Measurements from ENCODE around the gene MTMR3.
"Not testable (repeated sequence)": the region's sequence is repeated elsewhere in the genome, so short reads cannot be mapped to it uniquely, and the experiment has no call there.

MTMR3 gene

DNA sequence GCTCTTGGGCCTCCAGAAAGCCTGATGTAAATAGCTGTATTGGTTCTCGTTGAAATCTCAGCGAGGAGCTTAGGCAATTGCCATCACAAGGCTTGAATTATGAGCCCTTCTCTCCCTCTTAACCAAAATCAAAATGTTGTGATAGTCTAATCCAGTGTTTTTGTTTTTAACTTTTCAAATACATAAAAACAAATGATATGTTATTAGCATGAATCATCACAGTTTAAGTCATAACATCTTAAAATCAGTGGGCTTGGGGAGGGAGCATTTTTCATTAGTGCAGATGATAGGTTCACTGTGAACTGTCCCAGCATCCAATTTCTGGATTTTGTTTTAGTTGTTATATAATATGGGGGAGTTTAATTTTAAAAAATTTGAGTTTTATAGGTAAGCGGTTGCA, 148.4 kb downstream of the MTMR3 start:
- DNase-seq = no peak

DNA sequence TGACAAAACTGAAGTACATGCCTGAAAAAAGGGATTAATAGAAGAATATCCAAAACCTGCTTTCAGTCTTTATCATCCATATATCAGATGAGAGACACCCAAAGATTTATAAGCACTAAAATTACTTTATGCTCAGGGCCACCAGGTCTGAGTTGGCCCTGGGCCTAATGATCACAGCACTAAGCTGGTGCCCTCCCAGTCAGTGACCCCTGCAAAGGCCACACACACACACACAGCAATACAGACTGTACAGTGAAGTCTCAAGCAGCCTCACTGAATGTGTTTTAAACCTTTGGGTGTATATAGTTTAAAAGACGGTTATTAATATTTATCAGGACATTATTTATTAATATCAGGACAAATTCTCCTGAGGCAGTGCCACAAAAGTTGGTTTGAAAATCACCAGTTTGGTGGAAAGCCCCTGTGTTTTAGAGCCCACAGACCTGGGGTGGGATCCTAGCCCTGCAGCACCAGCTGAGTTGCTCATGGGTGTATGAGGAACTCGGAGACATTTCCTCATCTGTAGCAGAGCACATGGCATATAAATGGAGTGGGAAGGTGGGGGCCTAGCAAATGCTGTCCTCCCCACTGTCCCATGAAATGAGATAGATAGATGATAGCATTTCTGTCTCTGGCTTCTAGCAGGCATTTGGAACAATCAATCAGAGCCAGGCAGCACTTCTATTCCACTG, 148.9 kb downstream of the MTMR3 start:
- DNase-seq = no peak

DNA sequence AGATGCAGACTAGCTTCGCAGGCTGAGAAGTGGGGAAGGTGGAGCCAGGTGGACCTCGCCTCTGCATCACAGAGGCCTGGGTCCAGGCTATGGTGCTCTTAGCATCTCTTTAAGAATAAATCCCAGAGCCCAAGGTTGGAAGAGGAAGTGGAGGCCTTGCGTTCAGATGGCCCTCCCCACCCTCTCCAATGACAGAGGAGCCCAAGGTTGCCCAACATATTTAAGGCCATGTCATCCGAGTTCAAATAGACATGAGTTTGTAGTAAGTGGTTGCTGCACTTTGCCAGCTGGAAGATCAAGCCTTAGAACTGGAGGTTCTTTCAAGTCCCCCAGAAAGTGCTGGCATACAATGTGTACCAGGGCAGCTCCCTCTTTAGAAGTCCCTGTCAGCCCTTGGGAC, 150.2 kb downstream of the MTMR3 start:
- DNase-seq = no peak

DNA sequence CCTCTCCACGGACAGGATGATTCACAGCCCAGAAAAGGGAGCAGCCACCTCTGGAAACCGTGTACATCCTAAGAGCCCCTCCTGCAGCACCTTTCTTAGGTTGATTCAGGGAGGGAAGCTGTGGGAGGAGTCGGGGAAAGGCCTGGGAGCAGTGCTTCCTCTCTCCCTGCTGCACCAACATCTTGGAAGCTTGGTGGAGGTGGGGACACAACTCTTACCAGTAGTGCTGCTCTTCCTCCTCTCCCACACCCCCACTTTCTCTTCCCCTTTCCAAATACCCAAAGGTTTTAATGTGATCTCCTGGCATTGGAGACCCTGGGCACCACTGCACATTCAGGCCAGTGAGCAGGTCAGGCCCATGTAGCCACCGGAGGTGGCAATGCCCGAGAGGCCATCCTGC, 150.9 kb downstream of the MTMR3 start:
- no peak for DNase-seq

DNA sequence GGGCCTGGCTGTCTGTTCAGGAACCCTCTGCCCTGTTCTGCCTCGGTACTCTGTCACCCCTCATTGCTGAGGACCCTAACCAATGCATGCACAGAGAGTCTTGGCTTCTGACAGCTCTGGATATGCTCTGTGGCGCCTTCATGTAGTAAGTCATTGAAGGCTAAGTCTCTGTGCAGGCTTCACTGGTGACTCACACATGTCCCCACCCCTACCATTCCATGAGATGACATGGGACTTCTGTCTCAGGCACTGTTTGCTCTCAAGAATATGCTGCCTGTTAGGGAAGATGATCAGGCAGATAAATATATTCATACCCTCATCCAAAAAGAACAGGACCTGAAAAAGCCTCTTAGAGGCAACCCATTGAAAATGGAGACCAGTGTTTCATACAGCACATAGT, 153.7 kb downstream of the MTMR3 start:
- DNase-seq = no peak

DNA sequence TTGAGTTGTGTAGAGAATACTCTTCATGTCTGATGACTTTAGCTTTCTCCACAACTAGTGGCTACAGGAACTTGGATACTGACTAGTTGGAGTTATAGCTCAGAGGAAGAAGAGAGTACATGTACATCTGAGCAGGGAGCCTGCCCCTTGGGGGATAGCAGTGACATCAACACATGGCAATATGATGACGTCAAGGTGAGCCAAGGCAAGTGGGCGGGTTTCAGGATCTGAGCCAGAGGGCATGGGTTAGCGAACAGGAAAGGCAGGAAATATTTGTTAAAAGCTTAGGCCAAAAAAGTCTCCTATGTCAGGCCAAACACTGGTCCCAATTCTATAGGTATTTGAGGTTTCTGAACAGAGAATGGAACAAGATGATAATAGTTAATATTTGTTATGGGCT, 155.2 kb downstream of the MTMR3 start:
- no peak for DNase-seq

DNA sequence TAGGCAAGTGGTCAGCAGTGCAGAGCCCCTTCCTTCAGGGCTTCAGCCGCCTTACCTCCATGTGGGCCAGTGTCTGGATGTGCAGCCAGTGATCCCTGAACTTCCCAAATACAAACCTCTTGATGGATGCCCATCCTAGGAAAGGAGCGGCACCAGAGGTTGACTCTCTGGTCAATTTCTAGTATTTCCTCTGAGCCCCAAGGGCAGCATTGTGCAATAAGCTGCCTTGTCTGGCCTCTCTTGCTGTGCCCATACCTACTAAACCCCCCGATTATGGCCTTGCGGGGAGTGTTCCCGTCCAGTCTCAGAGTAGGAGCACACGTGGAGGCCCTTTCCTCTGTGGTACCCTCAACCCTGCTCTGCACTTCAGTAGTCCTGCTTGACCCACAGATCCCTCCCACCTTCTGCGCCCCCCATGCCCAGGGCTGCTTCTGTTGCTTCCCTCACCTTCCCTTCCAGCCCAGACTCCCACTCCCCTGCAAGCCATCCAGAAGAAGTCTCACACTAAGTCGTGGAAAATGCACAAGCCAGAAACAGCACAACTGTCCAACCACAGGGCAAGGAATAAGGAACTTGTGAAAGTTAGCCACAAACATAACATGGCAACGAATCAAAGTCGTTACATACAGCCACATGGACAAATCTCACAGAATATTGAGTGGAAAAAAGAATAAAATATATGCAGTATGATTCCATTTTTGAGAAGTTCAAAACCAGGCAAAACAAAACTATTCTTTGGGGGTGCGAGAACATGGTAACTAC, 157.7 kb downstream of the MTMR3 start:
- DNase-seq = no peak

DNA sequence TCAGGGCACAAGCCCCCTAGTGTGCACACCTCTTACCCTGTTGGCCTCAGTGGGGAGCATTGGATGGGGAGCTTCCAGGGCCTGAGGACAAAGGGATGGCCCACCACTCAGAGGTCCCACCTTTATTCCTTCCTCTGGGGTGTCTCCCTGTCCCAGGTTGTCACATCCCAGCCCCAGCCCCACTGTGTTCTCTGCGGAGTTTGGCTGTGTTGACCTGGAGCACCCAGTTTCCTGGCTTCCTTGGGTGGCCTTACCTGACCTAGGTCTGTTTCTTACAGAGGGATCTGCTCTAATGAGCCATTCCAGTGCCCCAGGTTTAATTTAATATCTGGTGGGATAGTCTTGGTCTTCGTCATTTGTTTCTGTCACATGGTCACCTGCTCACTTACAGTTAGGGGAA, 158.5 kb downstream of the MTMR3 start:
- no peak for DNase-seq

DNA sequence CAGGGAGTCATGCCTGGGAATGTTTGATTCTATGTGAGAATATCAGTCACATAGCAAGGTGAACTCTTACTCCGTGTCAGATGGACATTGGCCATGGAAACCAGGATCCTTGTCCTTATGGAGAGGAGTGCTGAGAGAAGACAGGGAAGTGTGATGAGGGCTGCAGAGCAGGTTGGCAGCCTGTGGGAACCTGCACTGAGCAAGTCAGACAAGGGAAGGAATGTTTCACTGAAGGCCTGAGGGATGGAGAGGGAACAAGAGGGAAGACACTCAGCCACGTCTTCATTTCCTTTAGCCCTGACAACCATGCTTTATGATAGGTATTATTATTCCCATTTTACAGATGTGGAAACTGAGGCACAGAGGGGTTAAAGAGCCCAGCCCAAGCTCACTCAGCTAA, 158.9 kb downstream of the MTMR3 start:
- DNase-seq = no peak

DNA sequence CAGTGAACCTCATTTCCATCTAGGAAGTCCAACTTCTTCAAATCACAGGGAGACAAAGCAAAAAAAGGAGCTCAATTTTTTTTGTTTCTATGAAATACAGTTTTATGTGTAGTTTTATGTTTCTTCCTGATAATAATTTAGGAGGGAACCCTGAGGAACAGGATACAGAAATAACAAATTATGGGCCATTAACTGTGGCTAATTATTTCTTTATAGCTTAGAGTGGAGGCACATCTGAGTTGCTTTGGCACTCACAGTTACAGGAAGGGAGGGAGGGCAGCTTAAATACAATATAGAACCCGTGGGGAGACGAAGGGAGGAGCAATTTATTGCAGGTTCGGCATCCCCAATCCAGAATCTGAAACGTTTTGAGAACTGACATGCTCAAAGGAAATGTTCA, 160.2 kb downstream of the MTMR3 start:
- DNase-seq = no peak

DNA sequence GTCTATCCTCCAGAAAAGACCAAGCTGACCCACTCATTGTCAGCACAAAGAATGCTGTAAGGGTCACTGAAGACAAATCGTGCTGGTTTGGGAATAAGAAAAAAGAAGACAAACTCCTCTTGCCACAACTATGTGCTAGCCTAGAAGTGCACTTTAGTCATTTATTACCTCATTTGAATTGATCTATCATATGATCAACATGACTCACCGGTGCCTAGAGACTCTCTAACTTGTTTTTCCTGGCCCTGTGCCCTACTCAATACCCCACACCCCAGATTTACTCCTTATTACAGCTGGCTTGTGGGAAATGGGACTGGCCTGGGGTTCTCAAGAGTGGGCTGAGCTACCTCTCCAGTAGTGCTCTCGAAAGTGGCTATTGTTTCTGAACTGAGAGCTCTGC, 161.4 kb downstream of the MTMR3 start:
- no peak for DNase-seq

DNA sequence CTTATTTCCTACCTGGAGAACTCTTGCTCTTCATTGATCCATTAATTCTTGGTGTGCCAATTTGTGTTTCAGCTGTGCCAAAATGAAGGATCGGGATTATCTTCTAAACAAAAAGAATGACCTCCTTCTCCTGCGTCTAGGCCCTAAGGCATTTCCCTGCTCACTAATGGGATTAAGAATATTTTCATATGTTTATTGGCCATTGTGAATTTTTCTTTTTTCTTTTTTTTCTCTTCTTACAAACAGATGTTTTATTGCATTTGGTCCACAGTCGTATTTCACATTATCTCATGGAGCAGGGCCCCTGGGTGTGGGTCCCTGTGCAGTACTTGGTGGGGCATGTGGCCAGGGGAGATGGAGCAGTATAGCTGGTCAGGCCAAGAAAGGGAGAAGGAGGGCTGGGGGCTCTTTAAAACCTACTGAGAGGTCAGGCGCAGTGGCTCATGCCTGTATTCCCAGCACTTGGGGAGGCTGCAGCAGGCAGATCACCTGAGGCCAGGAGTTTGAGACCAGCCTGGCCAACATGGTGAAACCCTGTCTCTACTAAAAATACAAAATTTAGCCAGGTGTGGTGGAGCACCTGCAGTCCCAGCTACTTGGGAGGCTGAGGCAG, 162.0 kb downstream of the MTMR3 start:
- no peak for DNase-seq

DNA sequence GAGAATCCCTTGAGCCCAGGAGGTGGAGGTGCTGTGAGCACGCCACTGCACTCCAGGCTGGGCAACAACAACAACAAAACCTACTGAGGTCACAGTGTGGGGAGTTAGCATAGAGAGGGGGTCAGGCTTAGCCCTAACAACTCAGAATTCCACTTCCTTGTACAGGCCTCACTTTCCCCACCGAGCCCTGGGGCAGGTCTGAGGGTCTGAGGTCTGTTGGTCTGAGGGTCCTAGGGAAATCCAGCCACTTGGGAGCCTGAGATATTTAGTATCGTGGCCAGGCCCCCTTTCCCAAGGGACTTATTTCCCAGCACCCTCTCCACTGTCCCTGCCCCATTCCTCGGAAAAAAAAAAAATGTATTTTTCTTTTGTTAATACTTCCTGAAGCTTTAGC, 162.5 kb downstream of the MTMR3 start:
- DNase-seq = no peak

DNA sequence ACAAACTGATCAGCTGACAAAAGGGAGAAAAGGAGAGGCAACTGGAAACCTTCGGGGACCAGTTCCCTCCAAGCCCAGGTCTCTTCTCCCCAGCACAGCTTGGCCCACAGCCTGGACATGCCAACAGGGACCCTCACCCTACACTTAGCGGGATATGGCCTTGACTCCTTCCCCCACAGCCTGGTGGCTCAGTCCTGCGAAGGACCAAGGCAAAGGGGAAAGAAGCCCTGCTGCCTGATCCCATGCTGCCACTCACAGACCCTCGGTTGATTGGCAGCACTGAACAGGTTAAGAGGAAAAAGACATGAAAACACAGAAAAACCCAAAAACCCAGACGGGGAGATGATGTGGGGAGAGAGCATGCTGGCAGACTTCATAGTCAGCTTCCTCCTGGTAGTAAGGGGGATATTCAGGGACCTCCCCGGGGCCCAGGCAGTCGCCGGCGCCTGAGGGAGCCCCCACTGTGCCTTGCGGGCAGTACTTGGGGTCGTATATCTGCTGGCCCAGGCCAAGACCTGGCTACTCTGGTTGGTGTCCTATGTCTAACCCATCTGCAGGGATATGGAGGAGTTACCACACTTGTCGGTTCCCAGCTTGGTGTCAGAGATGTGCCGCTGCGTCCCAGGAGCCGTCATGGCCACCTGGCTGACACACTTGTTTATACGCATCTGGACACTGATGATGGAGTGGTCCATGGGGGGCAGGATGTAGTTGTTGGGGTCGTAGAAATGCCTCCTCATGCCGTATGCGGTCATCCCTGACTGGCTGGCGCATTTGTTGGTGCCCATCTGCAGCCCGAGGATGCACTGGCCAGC, 163.1 kb downstream of the MTMR3 start:
- no peak for DNase-seq

DNA sequence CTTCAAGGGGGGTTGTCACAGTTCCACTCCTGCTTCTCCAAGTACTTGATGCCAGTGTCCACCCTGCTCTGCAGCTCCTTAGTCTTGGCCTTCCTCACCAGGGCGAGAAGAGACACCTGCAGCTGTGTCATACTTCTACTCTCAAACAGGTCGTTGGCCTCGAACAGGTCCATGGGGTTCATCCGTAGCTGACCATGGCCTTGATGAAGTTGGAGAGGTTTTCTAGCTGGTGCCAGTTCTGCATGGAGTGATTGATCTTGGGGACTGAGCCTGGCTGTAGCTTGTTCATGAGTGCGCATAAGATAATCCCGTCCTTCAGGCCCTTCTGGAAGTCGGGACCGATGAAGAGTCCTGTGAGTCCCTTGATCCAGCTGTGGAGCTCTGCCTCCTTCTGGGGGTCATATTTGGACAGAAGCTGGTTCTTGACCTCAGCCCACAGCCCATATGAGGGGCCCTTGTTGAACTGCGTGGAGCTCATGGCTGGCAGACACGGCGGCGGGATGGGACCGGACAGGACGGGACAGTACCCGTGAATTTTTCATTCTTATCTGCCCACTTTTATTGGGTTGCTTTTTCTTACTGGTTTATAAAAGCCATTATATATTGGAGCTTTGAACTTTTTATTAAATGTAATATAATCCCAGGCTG, 163.9 kb downstream of the MTMR3 start:
- DNase-seq = no peak

DNA sequence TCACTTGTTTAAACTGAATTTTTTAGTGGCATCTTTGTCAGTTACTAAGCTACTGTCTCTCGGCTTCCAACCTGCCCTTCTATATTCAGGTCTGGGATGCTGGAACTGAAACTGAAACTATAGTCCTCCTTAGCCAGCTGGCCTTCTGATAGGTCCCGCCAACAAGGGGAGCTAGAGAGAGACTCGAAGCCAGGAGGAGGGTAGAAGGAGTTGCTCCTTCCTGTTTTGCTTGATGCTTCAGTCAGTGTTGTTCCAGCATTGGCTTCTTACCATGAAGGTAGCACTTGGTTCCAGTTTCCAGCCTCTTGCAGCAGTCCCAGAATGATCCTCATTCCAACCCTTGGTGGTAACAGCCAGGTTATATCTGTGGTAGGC, 164.4 kb downstream of the MTMR3 start:
- no peak for DNase-seq

DNA sequence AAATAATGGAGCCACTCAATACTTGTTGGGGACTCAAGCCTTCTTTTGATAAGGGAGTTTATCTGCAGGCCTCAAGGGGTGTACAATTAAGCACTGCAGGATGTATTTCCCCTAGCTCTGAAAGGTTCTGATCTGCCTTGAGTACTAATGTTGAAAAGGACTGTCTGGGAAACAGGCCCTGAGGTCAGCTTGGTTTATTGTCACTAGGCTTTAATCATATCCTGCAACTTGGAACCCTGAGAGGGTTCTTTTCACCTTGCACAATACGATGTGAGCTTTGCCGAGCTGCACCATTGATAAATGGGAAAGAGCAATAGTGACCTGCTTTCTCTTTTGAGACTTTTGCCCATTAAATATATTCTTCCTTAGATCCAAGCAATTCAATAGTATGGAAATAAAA, 165.7 kb downstream of the MTMR3 start:
- no peak for DNase-seq

DNA sequence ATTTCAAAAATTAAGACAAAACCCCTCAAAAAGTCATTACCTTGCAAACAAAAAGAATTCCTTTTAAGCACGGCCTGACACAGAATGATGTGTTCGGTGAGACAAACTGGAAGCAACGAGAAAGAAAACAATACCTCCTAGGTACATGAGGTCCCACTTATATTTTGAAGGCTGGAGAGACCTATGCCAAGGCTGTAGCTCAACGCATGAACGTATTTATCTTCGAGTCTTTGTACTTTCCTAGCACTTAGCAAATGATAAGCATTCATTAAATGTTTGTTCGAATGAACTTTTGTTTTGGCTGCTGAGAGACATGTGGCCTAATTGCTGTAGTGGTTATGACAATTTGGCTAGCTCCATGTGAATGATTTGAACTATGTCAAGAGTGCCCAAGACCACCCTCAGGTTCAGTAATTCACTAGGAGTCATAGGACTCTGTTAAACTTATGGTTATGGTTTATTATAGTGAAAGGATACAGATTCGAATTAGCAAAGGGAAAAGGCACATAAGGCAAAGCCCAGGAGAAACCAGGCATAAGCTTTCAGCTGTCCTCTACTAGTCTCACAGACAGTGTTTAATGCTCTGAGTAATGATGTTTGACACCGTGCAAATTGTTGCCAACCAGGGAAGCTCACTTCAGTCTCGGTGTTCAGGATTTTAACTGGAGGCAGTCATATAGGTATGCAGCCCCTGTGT, 171.2 kb downstream of the MTMR3 start:
- no peak for DNase-seq

DNA sequence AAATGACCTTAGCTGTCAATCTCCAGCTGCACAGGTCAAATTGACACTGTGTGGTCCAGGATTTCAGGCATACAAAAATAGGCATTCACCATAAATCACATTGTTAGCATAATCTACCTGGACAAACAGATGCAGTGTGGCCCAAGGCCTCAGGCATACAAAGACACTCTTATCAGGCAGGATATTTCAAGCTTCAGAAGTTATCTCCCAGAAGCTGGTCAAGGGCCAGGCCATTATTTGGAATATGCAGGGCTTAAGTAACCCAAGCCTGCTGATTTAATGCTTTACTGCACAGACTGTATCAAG, 171.7 kb downstream of the MTMR3 start:
- no peak for DNase-seq

DNA sequence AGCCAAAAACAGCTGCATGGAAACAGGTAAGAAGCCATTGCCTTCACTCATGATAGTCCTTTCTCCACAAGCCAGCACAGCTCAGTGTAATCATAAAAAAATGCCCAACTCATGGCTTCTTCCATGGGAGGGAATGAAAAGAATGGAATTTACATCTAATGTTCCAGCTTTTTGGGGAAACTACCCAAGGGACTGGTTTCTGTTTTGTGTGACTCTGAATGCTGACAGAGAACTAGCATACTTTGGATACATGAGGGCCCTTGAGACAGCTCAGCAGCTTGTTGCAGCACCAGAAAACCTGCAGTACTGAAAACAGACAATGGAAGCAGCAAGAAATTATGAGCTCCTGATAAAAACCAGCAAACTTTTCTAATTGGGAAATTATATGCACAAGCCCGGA, 173.0 kb downstream of the MTMR3 start:
- DNase-seq = no peak

DNA sequence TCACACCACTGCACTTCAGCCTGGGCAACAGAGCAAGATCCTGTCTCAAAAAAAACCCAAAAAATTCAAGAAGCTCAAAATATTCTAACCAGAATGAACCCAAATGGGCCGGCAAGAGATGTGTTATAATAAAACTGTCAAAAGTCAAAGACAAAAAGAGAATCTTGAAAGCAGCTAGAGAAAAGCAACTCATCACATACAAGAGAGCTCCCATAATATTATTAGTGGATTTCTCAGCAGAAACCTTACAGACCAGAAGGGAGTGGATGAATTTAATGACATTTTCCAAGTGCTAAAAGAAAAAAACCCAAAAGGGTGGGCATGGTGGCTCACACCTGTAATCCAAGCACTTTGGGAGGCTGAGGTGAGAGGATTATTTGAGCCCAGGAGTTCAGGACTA, 174.4 kb downstream of the MTMR3 start:
- no peak for DNase-seq

DNA sequence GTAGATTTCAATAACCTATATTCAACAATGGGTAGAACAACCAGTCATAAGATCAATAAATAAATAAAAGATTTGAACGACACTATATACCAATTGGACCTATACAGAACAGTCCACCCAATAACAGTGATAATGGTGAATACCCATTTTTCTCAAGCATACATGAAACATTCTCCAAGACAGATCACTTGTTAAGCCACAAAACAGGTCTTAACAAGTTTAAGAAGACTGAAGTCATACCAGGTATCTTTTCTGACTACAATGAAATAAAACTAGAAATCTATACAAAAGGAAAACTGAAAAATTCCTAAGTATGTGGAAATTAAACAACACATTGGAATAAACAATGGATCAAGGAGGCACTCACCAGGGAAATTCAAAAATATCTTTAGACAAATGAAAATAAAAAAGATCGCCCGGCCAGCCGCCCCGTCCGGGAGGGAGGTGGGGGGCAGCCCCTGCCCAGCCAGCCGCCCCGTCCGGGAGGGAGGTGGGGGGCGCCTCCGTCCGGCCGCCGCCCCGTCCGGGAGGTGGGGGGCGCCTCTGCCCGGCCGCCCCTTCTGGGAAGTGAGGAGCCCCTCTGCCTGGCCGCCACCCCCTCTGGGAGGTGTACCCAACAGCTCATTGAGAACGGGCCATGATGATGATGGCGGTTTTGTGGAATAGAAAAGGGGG, 176.5 kb downstream of the MTMR3 start:
- not testable (repeated sequence) for DNase-seq

All from activated CD4-positive, alpha-beta T cell treated with anti-CD3 and anti-CD28 coated beads for 1 hour (primary cell).